ENCODE measurements around the gene SLC17A9.

Gene SLC17A9

DNA sequence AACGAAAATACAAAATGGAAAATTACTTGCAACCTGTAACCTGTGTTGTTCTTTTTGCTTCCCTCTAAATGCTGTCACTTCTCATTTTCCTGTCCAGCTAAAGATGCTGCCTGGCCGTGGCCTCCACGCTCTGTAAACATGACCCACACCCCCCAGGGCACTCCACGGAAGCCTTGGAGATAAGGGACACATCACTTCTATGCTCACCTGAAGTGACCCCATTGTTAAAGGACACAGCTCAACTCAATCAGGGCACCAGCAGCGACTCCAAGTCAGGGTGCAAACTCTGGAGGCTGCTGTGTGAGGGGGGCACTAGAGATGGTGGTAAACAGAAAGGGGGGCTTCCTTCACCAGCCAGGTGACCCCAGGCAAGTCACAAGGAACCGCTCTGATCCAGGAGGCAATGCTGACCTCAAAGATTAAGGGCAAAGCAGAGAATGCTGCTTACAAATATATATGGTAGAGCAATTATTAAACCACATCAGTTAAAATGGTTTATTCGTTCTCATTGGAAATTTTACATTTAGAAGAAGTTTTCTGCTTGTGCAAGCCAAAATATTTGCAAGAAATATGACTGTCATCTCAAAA, 39.4 kb upstream of the SLC17A9 start:
- Histone ChIP-seq H3K27me3 (ENCODE audit: control insufficient read depth in 1 of 2, insufficient read depth in 1 of 2, low read length in 2 of 2) (no peaks in the 10 kb centered on the region), H3K18ac (ENCODE audit: low read depth in 1 of 2, low read length in 2 of 2) (no peak overlapping the region), H3K4me2 (ENCODE audit: low read length, poor library complexity, severe bottlenecking) (no peak overlapping the region), H2BK15ac (ENCODE audit: low read depth, poor library complexity, severe bottlenecking) (no peak overlapping the region), H2BK120ac (ENCODE audit: low read depth, low read length) (no peak overlapping the region), H4K91ac (ENCODE audit: low read length) (no peak overlapping the region), H3K79me1 (replicated peaks; ENCODE audit: low read length, poor library complexity, severe bottlenecking) (peaks cover 13% of the 10 kb centered on the region), H3K36me3 (ENCODE audit: control insufficient read depth in 1 of 2, insufficient read depth in 2 of 2, low read depth in 1 of 2, low read length in 2 of 2) (peaks cover 44 to 53% of the 10 kb centered on the region in 2 experiments), H3K23ac (ENCODE audit: low read length in 2 of 2) (no peak overlapping the region), H3K4me1 (ENCODE audit: control insufficient read depth, insufficient read depth, low read depth, low read length) (peaks cover 16% of the 10 kb centered on the region), H2AFZ (ENCODE audit: low read depth, low read length) (no peak overlapping the region), H3K9me3 (ENCODE audit: control insufficient read depth, low read length) (no peaks in the 10 kb centered on the region), H4K8ac (ENCODE audit: low read length) (no peak overlapping the region), H3K4ac (ENCODE audit: low read depth in 1 of 2, low read length in 2 of 2) (no peak overlapping the region), H2BK12ac (ENCODE audit: low read length in 2 of 2) (no peak overlapping the region), H3K9ac (ENCODE audit: low read length) (peak overlapping the region; percentile 63), H2AK5ac (ENCODE audit: low read length, severe bottlenecking) (no peak overlapping the region), H2BK5ac (ENCODE audit: low read depth, low read length, poor library complexity, severe bottlenecking) (no peak overlapping the region), H3K27ac (ENCODE audit: low read length, poor library complexity, severe bottlenecking) (no peak overlapping the region), H3K4me3 (ENCODE audit: insufficient read depth in 1 of 2, low read depth in 1 of 2, low read length in 2 of 2) (no peak overlapping the region), H3K14ac (ENCODE audit: low read length in 2 of 2) (no peak overlapping the region)
- 98% methylated on average over 5 of the region's 7 CpGs for WGBS
- no peak for DNase-seq

DNA sequence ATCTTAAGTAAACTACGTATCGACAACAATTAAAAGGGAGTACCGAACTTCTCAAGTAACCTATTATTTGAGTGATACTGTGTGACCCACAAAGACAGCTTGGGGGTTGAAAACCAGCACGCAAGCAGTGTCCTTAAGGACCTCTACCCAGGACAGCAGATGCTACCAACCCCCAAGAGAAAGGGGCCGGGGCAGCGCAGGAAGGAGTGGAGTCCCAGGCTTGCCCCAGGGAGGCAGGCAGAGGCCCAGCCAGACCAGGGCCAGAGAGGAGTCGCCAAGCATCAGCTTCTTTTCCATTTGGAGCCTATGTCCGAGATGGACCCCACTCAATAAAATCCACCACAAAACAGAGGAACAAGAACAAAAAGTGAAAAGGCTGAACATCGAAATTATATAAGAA, 38.1 kb upstream of the SLC17A9 start:
- H3K14ac ChIP-seq (ENCODE audit: low read length in 2 of 2): no peak overlapping the region
- H2AFZ ChIP-seq (ENCODE audit: low read depth, low read length): no peak overlapping the region
- H3K4me2 ChIP-seq (ENCODE audit: low read length, poor library complexity, severe bottlenecking): no peak overlapping the region
- H3K18ac ChIP-seq (ENCODE audit: low read depth in 1 of 2, low read length in 2 of 2): no peak overlapping the region
- H2BK12ac ChIP-seq (ENCODE audit: low read length in 2 of 2): no peak overlapping the region
- peaks cover 31 to 40% of the 10 kb centered on the region in 2 experiments for H3K36me3 ChIP-seq (ENCODE audit: control insufficient read depth in 1 of 2, insufficient read depth in 2 of 2, low read depth in 1 of 2, low read length in 2 of 2)
- H3K9ac ChIP-seq (ENCODE audit: low read length): peak overlapping the region; percentile 63
- no peak overlapping the region for H2AK5ac ChIP-seq (ENCODE audit: low read length, severe bottlenecking)
- no peak overlapping the region for H2BK5ac ChIP-seq (ENCODE audit: low read depth, low read length, poor library complexity, severe bottlenecking)
- H3K79me1 ChIP-seq (replicated peaks; ENCODE audit: low read length, poor library complexity, severe bottlenecking): peaks cover 9% of the 10 kb centered on the region
- no peak for DNase-seq
- 100% methylated on average over 7 of the region's 9 CpGs for WGBS
- H3K4me3 ChIP-seq (ENCODE audit: insufficient read depth in 1 of 2, low read depth in 1 of 2, low read length in 2 of 2): no peak overlapping the region
- no peak overlapping the region for H3K27ac ChIP-seq (ENCODE audit: low read length, poor library complexity, severe bottlenecking)
- no peak overlapping the region for H2BK120ac ChIP-seq (ENCODE audit: low read depth, low read length)
- H3K23ac ChIP-seq (ENCODE audit: low read length in 2 of 2): no peak overlapping the region
- peaks cover 18% of the 10 kb centered on the region for H3K4me1 ChIP-seq (ENCODE audit: control insufficient read depth, insufficient read depth, low read depth, low read length)
- no peak overlapping the region for H3K4ac ChIP-seq (ENCODE audit: low read depth in 1 of 2, low read length in 2 of 2)
- H2BK15ac ChIP-seq (ENCODE audit: low read depth, poor library complexity, severe bottlenecking): no peak overlapping the region
- no peaks in the 10 kb centered on the region for H3K9me3 ChIP-seq (ENCODE audit: control insufficient read depth, low read length)
- no peaks in the 10 kb centered on the region for H3K27me3 ChIP-seq (ENCODE audit: control insufficient read depth in 1 of 2, insufficient read depth in 1 of 2, low read length in 2 of 2)
- H4K8ac ChIP-seq (ENCODE audit: low read length): peak overlapping the region; percentile 64
- no peak overlapping the region for H4K91ac ChIP-seq (ENCODE audit: low read length)

GRCh38 chr20:62914970-62915457, 37.5 kb upstream of the SLC17A9 start:
- 81% methylated on average over 8 of the region's 8 CpGs for WGBS
- H3K4me3 ChIP-seq (ENCODE audit: insufficient read depth in 1 of 2, low read depth in 1 of 2, low read length in 2 of 2): no peak overlapping the region
- peaks cover 21% of the 10 kb centered on the region for H3K4me1 ChIP-seq (ENCODE audit: control insufficient read depth, insufficient read depth, low read depth, low read length)
- peak overlapping the region; percentile 63 for H3K9ac ChIP-seq (ENCODE audit: low read length)
- no peak overlapping the region for H2AK5ac ChIP-seq (ENCODE audit: low read length, severe bottlenecking)
- H4K8ac ChIP-seq (ENCODE audit: low read length): no peak overlapping the region
- H3K23ac ChIP-seq (ENCODE audit: low read length in 2 of 2): no peak overlapping the region
- H2AFZ ChIP-seq (ENCODE audit: low read depth, low read length): no peak overlapping the region
- H3K27me3 ChIP-seq (ENCODE audit: control insufficient read depth in 1 of 2, insufficient read depth in 1 of 2, low read length in 2 of 2): no peaks in the 10 kb centered on the region
- no peak overlapping the region for H3K14ac ChIP-seq (ENCODE audit: low read length in 2 of 2)
- H3K27ac ChIP-seq (ENCODE audit: low read length, poor library complexity, severe bottlenecking): no peak overlapping the region
- no peaks in the 10 kb centered on the region for H3K9me3 ChIP-seq (ENCODE audit: control insufficient read depth, low read length)
- H3K79me1 ChIP-seq (replicated peaks; ENCODE audit: low read length, poor library complexity, severe bottlenecking): peaks cover 9% of the 10 kb centered on the region
- no peak overlapping the region for H2BK12ac ChIP-seq (ENCODE audit: low read length in 2 of 2)
- peaks cover 26 to 34% of the 10 kb centered on the region in 2 experiments for H3K36me3 ChIP-seq (ENCODE audit: control insufficient read depth in 1 of 2, insufficient read depth in 2 of 2, low read depth in 1 of 2, low read length in 2 of 2)
- no peak overlapping the region for H2BK15ac ChIP-seq (ENCODE audit: low read depth, poor library complexity, severe bottlenecking)
- no peak overlapping the region for H4K91ac ChIP-seq (ENCODE audit: low read length)
- H2BK5ac ChIP-seq (ENCODE audit: low read depth, low read length, poor library complexity, severe bottlenecking): no peak overlapping the region
- no peak overlapping the region for H3K4me2 ChIP-seq (ENCODE audit: low read length, poor library complexity, severe bottlenecking)
- no peak overlapping the region for H3K4ac ChIP-seq (ENCODE audit: low read depth in 1 of 2, low read length in 2 of 2)
- DNase-seq: peak; percentile 75
- no peak overlapping the region for H3K18ac ChIP-seq (ENCODE audit: low read depth in 1 of 2, low read length in 2 of 2)
- no peak overlapping the region for H2BK120ac ChIP-seq (ENCODE audit: low read depth, low read length)

- Histone ChIP-seq H3K27ac (ENCODE audit: low read length, poor library complexity, severe bottlenecking) (no peak overlapping the region), H2BK12ac (ENCODE audit: low read length in 2 of 2) (no peak overlapping the region), H3K9me3 (ENCODE audit: control insufficient read depth, low read length) (no peaks in the 10 kb centered on the region), H2AFZ (ENCODE audit: low read depth, low read length) (no peak overlapping the region), H4K91ac (ENCODE audit: low read length) (peak overlapping the region; percentile 39), H3K4me2 (ENCODE audit: low read length, poor library complexity, severe bottlenecking) (no peak overlapping the region), H3K23ac (ENCODE audit: low read length in 2 of 2) (peak overlapping the region in 1 of 2 experiments; percentile 96), H3K4me1 (ENCODE audit: control insufficient read depth, insufficient read depth, low read depth, low read length) (peaks cover 26% of the 10 kb centered on the region), H2BK15ac (ENCODE audit: low read depth, poor library complexity, severe bottlenecking) (no peak overlapping the region), H2BK5ac (ENCODE audit: low read depth, low read length, poor library complexity, severe bottlenecking) (no peak overlapping the region), H3K27me3 (ENCODE audit: control insufficient read depth in 1 of 2, insufficient read depth in 1 of 2, low read length in 2 of 2) (no peaks in the 10 kb centered on the region), H3K14ac (ENCODE audit: low read length in 2 of 2) (no peak overlapping the region), H3K4ac (ENCODE audit: low read depth in 1 of 2, low read length in 2 of 2) (no peak overlapping the region), H3K79me1 (replicated peaks; ENCODE audit: low read length, poor library complexity, severe bottlenecking) (peaks cover 2% of the 10 kb centered on the region), H3K4me3 (ENCODE audit: insufficient read depth in 1 of 2, low read depth in 1 of 2, low read length in 2 of 2) (no peak overlapping the region), H2BK120ac (ENCODE audit: low read depth, low read length) (no peak overlapping the region), H4K8ac (ENCODE audit: low read length) (peak overlapping the region; percentile 37), H3K36me3 (ENCODE audit: control insufficient read depth in 1 of 2, insufficient read depth in 2 of 2, low read depth in 1 of 2, low read length in 2 of 2) (peaks cover 7 to 15% of the 10 kb centered on the region in 2 experiments), H3K18ac (ENCODE audit: low read depth in 1 of 2, low read length in 2 of 2) (no peak overlapping the region), H2AK5ac (ENCODE audit: low read length, severe bottlenecking) (no peak overlapping the region), H3K9ac (ENCODE audit: low read length) (no peak overlapping the region)
- DNase-seq: no peak
- 86% methylated on average over 10 of the region's 10 CpGs for WGBS
Observed at GRCh38 chr20:62916703-62917476, 35.6 kb upstream of the SLC17A9 start.
